ENCODE results near the gene MDGA2.

- no peak for TF ChIP-seq BHLHE40 (IDR thresholded peaks at IDR 0.05; ENCODE audit: low read length)
- TF ChIP-seq DPF2 (CRISPR knock-in tag; IDR thresholded peaks at IDR 0.05; ENCODE audit: borderline replicate concordance, low read depth), result no peak
- no peak for TF ChIP-seq CTCF (CRISPR knock-in tag; IDR thresholded peaks at IDR 0.05)
- TF ChIP-seq ZNF580 (CRISPR knock-in tag; IDR thresholded peaks at IDR 0.05; ENCODE audit: borderline replicate concordance, low read depth), result no peak
- no peak for TF ChIP-seq ZNF691 (CRISPR knock-in tag; IDR thresholded peaks at IDR 0.05; ENCODE audit: borderline replicate concordance, low read depth)
- no peak for TF ChIP-seq JARID2 (CRISPR knock-in tag; IDR thresholded peaks at IDR 0.05; ENCODE audit: insufficient replicate concordance)
- TF ChIP-seq CSRNP2 (CRISPR knock-in tag; conservative IDR thresholded peaks at IDR 0.05; ENCODE audit: low read depth), result no peak
- no peak for TF ChIP-seq MLX (CRISPR knock-in tag; IDR thresholded peaks at IDR 0.05)
- no peak for TF ChIP-seq ZNF800 (CRISPR knock-in tag; IDR thresholded peaks at IDR 0.05)
- TF ChIP-seq HBP1 (CRISPR knock-in tag; IDR thresholded peaks at IDR 0.05; ENCODE audit: low read depth), result no peak
- no peak for TF ChIP-seq ZNF280D (CRISPR knock-in tag; IDR thresholded peaks at IDR 0.05)
- no peak for TF ChIP-seq ELF3 (CRISPR knock-in tag; IDR thresholded peaks at IDR 0.05)
Measured at GRCh38 chr14:46902837-46903236, 772.6 kb downstream of the MDGA2 start.

All from HepG2 (cell line).